HG02588 (cell line): ENCODE measurements around the gene ARAP3.
"Not testable (repeated sequence)": the region's sequence is repeated elsewhere in the genome, so short reads cannot be mapped to it uniquely, and the experiment has no call there.

ENCODE experiments used
- ATAC-seq: cut with Tn5 transposase; IDR thresholded peaks from one replicate; pipeline ENCODE4 v1.9.1; 2021; ENCODE audit warnings: mild to moderate bottlenecking, moderate library complexity; ENCODE audit not compliant: unreplicated experiment

Gene ARAP3

DNA sequence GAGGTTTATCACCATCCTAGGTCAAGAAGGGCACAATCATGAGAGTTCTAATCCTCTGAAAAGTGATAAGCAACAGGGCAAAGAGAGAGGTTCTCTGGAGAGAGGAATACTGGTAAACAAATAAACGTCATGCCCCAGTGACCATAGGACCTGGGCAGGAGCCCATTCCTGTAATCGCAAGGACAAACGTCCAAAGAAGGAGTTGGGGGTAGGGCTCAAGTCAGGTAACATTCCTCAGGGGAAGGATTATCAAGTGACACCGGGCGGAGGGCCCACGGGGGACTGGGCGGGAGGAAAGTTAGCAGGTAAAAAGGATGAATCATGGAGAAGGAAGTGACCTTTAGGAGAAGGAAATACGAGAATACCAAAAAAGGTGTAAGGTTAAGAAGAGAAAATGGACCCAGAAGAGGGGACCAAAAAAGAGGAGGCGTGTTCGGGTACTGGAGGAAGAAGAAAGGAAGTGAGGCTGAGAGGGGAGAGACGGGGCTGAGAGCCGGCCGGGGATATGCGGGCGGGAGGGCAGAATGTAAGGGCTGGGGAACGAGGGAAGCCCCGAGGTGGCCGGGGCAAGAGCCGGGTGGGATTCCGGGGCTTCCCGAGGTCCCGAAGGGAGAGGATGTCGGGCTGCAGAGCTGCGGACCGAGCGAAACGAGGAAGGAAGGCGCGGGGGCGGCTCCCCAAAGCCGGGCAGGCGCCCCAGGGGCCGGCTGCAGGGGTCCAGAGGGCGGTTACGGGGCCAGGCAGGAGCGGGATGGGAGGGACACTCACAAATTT is 63.8 kb downstream of the ARAP3 start:
- ATAC-seq: peak; percentile 27

DNA sequence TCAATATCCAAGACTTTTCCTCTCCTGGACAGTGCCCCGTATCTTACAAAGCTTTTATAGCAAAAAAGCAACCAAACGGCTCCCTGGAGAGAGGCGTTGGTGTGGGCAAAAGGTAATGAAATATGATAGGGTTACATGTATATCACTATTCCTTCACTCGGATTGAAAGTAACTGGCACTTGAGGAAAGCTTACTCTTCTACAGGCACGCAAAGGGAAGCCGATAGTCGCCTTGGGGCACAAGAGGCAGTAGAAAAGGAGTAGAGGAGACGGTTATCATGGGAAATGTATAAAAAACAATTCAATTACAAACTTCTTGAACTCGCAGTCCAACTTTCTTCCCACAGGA is 64.4 kb downstream of the ARAP3 start:
- ATAC-seq: no peak

DNA sequence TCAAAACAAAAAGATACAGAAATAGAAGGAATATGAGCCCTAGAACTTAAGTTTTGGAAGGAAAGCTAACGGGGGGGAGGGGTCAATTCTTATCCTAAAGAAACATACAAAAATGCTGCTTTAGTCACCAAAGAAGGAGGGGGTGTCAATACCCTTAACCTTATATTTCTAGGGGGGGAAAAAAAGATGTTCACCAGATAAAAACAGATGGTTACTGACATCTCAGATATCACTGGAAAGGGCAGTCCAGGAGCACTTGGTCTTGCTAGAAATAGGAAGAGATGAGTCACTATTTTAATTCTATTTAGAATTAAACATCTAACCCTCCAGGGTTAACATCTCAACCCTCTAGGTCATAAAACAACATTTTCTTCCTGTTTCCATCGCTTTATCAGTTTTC is 64.9 kb downstream of the ARAP3 start:
- no peak for ATAC-seq

DNA sequence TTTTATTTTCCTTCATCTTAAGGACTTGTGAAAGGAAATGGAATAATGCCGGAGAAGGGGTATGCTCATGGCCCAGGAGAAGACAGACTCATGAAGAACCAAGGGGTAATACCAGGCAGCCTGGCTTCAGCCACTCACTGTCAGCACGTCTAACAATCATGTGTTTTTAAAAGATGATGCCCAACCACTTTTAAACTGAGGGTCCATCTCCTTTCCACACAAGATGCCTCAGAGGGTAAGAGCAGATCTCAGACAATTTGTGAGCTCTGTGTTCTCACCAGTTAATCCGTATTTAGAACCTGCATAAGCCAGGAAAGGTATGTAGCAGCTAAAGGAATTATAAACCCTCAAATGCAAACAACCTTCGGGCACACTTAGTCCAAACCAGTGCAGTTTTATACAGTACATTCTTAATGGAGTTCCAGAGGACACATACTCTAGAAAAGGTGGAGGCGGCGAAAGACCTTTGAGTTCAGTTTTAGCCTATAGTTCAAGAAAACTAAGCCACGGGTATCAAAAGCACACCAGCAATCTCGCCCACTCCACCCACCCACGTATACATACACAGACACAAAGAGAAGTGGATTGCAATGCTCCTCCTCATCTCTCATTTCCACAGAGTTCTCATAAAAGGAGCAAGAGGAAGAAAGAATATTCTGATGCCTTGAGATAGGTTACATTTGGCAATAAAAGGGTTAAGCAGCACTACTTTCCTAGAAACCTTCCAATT is 65.9 kb downstream of the ARAP3 start:
- ATAC-seq: no peak

DNA sequence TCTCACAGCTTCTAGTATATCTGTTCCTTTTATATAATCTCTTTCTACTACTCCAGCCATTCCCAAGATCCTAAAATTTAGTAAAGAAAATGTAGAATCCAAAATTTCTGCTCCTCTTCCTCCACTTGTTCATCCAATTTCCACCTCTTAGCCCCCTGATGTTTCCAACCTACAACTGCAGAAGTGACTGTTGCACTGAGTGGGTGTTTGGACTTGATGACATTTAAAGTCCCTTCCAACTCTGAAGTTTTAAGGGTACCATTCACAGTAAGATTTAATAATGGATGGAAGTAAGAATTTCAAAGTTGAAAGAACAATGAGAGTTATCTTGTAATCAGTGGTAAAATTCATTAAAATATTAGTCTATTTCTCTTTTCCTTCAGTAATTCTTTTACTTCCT is 68.7 kb downstream of the ARAP3 start:
- no peak for ATAC-seq

DNA sequence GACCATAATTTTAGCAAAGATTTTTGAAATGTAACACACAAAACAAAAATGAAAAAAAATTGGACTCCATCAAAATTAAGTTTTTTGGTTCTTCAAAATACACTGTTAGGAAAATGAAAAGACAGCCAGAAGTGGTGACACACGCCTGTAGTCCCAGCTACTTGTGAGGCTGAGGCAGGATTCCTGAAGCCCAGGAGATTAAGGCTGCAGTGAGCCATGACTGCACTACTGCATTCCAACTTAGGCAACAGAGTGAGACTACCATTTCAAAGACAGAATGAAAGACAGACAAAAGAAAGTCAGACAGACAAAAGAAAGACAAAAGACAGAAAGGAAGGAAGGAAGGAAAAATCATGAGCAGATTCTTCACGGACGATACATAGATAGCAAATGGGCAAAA is 70.7 kb downstream of the ARAP3 start:
- ATAC-seq: no peak

DNA sequence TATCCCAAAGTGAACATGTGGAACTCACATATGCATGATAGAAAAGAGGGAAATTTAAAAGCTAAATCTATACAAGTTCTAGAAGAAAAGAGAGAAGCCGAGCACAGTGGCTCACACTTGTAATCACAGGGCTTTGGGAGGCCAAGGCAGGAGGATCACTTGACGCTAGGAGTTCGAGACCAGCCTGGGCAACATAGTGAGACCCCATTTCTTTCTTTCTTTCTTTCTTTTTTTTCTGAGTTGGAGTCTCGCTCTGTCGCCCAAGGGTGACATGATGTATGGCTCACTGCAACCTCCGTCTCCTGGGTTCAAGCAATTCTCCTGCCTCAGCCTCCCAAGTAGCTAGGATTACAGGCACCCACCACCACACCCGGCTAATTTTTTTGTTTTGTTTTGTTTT is 72.1 kb downstream of the ARAP3 start:
- not testable (repeated sequence) for ATAC-seq

DNA sequence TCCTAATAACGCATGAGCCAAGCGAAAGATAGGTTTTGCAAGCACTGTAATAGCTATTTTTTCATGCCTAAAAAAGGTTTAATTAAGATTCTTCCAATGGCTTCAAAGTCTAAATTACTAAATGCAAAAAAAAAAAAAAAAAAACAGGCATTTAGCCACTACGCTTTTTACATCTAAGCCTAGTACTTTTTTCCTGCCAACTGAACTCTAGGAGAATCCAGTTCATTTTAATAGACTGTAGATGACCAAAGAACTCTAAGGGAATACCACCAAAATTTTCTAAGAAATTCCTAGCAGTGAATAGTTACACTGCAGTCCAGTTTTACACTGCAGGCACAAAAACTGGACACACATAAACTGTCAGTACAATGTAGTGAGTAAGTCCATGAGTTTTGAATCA is 73.0 kb downstream of the ARAP3 start:
- no peak for ATAC-seq

DNA sequence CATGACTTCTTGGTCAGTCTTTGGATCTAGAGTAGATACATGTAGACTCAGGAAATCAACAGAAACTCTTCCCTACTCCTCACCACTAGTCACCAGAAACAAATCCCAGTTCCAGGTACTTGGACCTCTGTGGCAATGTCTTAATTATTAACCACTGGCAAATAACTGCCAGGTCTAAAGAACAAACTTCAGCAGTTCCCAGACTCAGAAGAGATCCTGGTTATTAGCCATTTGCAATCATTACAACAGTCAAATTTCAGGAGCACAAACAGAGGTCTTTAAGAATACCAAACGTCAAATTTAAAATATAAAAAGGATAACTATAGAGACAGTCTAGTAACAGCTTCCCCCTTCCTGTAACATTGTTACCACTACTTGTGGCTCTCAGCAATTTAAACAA is 73.5 kb downstream of the ARAP3 start:
- no peak for ATAC-seq

DNA sequence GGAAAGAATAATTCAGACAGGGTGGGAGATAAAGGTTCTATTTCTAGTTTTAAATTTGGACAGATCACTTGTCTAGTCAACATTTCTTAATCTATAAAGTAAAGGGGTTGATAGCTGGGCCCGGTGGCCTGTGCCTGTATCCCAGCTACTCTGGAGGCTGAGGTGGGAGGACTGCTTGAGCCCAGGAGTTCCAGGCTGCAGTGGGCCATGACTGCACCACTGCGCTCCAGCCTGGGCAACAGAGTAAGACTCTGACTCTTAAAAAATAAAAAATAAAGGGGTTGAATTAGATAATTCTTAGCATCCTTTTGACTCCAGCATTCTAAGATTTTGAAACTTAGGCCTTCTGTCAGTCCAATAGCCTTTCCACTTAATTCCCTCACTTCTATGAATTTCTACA is 74.0 kb downstream of the ARAP3 start:
- no peak for ATAC-seq

DNA sequence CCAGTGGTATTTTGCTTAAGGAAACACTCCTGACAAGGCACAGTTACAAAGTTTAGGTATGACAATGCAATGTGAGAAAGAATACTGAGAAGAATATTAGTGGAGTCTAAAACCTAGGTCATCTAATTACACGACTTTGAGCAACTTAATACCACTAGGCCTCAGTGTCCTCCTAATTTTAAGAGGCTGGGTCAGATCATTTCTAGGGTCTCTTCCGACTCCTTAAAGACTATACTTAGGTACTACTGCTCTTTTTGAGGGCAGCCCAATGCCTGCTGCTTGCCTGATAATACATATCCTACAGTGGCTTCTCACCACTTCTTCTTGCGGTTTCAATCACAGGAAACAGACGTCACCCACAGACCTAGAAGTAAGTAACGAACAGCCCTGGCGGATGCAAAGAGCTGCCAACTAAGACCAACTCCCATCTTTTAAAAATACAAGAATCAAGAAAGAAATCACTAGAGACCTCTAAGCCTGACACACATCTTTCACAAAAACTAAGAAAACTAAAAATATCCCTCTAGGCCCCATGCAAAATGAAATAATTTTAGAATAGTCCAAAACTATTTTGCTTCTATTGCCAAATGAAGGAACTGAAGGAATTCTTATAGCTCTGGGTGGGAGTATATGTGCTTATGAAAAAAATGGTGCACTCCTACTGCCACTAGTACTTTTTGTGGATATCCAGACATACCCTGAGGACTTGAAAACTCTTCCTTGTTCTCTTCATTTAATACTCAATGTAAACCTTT is 76.3 kb downstream of the ARAP3 start:
- peak; percentile 97 for ATAC-seq

DNA sequence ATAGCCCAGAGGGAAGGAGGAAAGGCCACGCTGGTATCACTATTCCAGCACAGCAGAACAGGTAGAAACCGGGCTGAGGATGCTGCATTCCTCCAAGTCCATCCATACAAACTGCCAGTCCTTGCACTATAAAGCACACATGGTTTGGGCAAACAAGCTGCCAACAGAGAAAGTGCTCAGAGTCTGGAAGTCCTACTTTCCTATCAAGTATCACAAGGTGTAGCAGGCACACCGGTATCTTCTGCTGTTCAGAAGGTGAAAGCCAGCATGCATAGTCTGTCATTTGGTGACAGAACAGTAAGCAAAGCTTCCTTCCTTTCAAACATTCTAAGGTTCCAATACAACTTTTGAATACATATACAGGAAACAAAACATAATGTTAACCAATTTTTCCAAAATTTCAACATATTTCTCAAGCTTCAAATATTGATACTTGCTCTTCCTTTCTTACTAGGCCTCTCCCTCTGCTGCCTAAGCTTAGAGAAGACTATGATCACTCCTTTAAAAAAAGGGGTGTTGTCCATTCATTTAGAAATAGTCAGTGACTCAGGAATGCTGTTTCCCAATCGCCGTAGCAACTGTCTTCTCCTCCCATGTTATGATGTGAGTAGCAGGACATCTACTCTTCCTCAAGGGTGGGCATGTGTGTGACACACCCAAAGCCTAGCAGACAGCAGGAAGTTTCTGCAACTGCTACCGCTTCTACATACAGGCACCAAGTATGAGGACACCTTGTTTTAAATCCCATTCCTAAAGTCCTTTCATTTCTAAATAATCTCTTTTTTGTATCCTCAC is 77.9 kb downstream of the ARAP3 start:
- ATAC-seq: no peak
